ENCODE results near the gene WSCD1.

The WSCD1 gene

DNA sequence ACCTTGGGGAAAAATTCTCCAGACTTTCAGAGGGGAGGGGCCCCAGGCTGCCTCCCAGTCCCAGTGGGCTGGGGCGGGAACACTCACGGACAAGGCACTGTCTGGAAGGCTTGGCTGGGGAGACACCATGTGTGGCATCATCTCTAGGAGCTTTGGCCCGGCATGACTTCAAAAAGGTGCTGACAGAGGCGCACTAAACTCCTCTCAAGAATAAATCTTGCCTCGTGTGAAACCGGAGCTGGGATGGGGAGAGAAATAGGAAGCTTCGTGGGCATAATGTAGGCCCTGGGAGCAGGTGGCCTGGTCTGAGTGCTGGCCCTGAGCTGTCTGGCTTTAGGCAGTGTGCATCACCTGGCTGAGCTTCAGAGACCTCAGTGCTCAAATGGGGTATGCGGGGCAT is 5.7 kb downstream of the WSCD1 start:
- no peaks in the 10 kb centered on the region for H3K9me3 ChIP-seq (ENCODE audit: control insufficient read depth in 1 of 2, low read length in 2 of 2)
- no peak overlapping the region for H3K27ac ChIP-seq (ENCODE audit: low read length)
- peaks cover 0 to 4% of the 10 kb centered on the region in 2 donors for H3K4me1 ChIP-seq (ENCODE audit: control insufficient read depth in 1 of 2, insufficient read depth in 2 of 2, low read length in 2 of 2)
- H3K36me3 ChIP-seq (ENCODE audit: control insufficient read depth in 1 of 2, insufficient read depth in 2 of 2, low read length in 2 of 2) = no peaks in the 10 kb centered on the region
- H3K27me3 ChIP-seq (ENCODE audit: low read depth, low read length) = peaks cover 12% of the 10 kb centered on the region
- no peak overlapping the region for H3K4me3 ChIP-seq (ENCODE audit: low read depth in 1 of 2, low read length in 2 of 2)

DNA sequence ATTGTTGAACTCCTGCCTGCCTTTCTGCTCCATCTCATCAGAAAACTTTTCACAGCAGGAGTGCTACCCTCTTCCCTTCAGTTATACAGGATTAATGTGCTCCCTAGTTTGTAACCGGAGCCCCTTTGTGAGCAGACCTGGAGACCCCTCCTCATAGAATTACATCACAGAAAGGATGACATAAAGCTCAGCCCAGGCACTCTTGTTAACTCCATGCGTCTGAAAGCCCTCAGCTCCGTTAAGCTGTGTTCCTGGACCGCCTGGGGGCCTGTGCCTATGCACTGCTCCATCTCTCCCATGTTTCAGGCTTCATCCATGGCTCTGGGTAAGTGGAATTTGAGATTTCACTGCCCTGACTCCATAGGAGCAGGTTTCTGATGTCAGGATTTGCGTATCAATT is 7.6 kb downstream of the WSCD1 start:
- H3K27me3 ChIP-seq (ENCODE audit: low read depth, low read length) = no peaks in the 10 kb centered on the region

DNA sequence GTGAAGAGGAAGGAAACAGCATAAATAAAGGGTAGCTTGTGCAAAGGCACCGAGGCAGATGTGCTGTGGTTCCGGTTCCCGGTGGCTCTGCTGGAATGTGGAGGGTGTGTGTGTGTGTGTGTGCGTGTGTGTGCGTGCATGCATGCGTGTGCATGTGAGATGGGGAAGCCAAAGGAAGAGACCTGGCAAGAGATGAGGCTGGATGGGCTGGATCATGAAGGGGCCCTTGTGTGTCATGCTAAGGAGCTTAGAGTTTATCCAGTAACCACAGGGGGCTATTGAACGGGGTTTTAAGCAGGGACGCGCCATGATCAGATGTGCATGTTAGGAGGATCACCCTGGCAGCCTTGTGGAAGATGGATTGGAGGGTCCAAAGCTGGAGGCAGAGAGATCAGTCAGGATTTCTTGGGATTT is 8.3 kb downstream of the WSCD1 start:
- no peaks in the 10 kb centered on the region for H3K9me3 ChIP-seq (ENCODE audit: control insufficient read depth in 1 of 2, low read length in 2 of 2)
- no peak overlapping the region for H3K27ac ChIP-seq (ENCODE audit: low read length)
- H3K36me3 ChIP-seq (ENCODE audit: control insufficient read depth in 1 of 2, insufficient read depth in 2 of 2, low read length in 2 of 2) = no peaks in the 10 kb centered on the region
- H3K4me3 ChIP-seq (ENCODE audit: low read depth in 1 of 2, low read length in 2 of 2) = no peak overlapping the region
- no peaks in the 10 kb centered on the region for H3K27me3 ChIP-seq (ENCODE audit: low read depth, low read length)
- no peaks in the 10 kb centered on the region for H3K4me1 ChIP-seq (ENCODE audit: control insufficient read depth in 1 of 2, insufficient read depth in 2 of 2, low read length in 2 of 2)

More for the DNA sequence above, 7.6 kb downstream of the WSCD1 start:
- H3K4me1 ChIP-seq (ENCODE audit: control insufficient read depth in 1 of 2, insufficient read depth in 2 of 2, low read length in 2 of 2) = no peaks in the 10 kb centered on the region
- no peaks in the 10 kb centered on the region for H3K36me3 ChIP-seq (ENCODE audit: control insufficient read depth in 1 of 2, insufficient read depth in 2 of 2, low read length in 2 of 2)
- H3K9me3 ChIP-seq (ENCODE audit: control insufficient read depth in 1 of 2, low read length in 2 of 2) = no peaks in the 10 kb centered on the region
- no peak overlapping the region for H3K4me3 ChIP-seq (ENCODE audit: low read depth in 1 of 2, low read length in 2 of 2)
- no peak overlapping the region for H3K27ac ChIP-seq (ENCODE audit: low read length)

DNA sequence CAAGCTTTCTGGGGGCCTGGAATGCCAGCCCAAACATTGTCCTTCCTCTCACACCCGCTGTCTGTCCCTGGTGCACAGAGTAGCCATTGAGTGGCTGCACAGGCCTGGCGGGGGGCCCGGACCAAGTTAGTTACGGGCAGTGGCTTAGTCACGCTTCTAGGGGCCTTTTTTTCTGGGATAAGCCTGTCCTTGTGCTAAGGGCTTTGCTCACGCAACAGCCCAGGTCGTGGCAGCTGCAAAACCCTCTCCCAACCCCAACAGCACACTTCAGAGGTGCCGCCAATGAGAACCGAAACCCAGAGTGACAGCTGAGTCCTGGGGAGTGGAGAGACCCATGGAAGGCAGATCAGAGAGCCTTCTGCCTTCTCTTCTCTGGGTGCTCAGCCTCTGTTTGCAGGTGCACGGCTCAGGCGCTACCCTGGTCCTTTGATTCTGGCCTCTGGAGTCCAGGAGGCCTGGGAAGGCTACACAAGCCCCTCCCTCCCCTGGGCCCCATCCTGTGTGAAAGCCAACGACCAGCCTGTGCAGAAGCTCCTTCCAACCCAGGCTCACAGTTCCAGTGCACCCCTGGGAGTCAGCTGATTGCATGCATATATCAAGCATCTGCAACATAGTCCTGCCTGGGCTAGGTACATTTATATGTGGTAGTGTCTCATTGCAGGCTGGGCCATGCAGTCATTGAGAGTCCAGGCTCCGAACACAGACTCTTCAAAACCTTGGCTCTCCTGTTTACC is 9.1 kb downstream of the WSCD1 start:
- Histone ChIP-seq H3K4me1 (ENCODE audit: control insufficient read depth in 1 of 2, insufficient read depth in 2 of 2, low read length in 2 of 2) (no peaks in the 10 kb centered on the region), H3K27me3 (ENCODE audit: low read depth, low read length) (no peaks in the 10 kb centered on the region), H3K36me3 (ENCODE audit: control insufficient read depth in 1 of 2, insufficient read depth in 2 of 2, low read length in 2 of 2) (no peaks in the 10 kb centered on the region), H3K9me3 (ENCODE audit: control insufficient read depth in 1 of 2, low read length in 2 of 2) (no peaks in the 10 kb centered on the region), H3K4me3 (ENCODE audit: low read depth in 1 of 2, low read length in 2 of 2) (no peak overlapping the region), H3K27ac (ENCODE audit: low read length) (no peak overlapping the region)

DNA sequence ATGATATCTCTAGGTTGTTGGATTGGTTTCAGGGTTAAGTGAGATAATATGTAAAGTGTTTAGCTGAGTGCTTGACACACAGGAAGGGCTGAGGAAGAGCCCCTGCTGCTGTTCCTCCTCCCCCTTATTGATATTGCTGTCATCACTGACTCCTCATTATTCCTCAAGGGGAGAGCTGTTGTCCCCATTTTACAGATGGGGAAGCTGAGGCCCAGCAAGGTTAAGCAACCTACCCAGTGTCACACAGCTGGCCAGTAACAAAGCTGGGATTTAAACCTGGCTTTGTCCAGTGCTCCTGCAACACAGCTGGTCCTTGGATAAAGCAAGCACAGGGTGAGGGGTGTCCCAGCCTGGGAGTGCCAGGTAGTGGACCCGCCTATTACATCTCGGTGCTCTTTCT is 9.8 kb downstream of the WSCD1 start:
- Histone ChIP-seq H3K4me3 (ENCODE audit: low read depth in 1 of 2, low read length in 2 of 2) (no peak overlapping the region), H3K36me3 (ENCODE audit: control insufficient read depth in 1 of 2, insufficient read depth in 2 of 2, low read length in 2 of 2) (no peaks in the 10 kb centered on the region), H3K27me3 (ENCODE audit: low read depth, low read length) (no peaks in the 10 kb centered on the region), H3K27ac (ENCODE audit: low read length) (no peak overlapping the region), H3K9me3 (ENCODE audit: control insufficient read depth in 1 of 2, low read length in 2 of 2) (no peaks in the 10 kb centered on the region), H3K4me1 (ENCODE audit: control insufficient read depth in 1 of 2, insufficient read depth in 2 of 2, low read length in 2 of 2) (no peaks in the 10 kb centered on the region)

DNA sequence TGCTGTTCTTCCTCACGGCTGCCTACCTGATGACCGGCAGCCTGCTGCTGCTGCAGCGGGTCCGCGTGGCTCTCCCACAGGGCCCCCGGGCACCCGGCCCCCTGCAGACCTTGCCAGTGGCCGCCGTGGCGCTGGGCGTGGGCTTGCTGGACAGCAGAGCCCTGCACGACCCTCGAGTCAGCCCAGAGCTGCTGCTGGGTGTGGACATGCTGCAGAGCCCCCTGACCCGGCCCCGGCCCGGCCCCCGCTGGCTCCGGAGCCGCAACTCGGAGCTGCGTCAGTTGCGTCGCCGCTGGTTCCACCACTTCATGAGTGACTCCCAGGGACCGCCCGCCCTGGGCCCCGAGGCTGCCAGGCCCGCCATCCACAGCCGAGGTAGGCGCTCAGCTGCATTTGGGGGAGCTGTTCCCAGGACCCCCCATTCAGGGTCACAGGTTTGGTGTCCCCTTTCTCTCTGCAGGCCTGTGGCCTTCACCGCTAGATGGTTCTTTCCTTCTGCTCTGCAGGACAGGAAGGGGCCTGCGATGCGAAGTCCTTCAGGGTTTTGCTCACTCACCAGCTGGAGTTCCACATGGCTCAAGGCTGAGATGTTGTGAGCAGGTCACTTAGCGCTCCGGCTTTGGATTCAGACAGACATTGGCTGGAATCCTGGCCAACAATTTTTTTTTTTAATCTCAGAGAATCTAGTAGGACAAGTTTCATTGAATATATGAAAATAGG is 10.7 kb downstream of the WSCD1 start:
- no peaks in the 10 kb centered on the region for H3K36me3 ChIP-seq (ENCODE audit: control insufficient read depth in 1 of 2, insufficient read depth in 2 of 2, low read length in 2 of 2)
- H3K27me3 ChIP-seq (ENCODE audit: low read depth, low read length) = no peaks in the 10 kb centered on the region
- no peak overlapping the region for H3K4me3 ChIP-seq (ENCODE audit: low read depth in 1 of 2, low read length in 2 of 2)
- no peak overlapping the region for H3K27ac ChIP-seq (ENCODE audit: low read length)
- H3K4me1 ChIP-seq (ENCODE audit: control insufficient read depth in 1 of 2, insufficient read depth in 2 of 2, low read length in 2 of 2) = no peaks in the 10 kb centered on the region
- H3K9me3 ChIP-seq (ENCODE audit: control insufficient read depth in 1 of 2, low read length in 2 of 2) = no peaks in the 10 kb centered on the region

DNA sequence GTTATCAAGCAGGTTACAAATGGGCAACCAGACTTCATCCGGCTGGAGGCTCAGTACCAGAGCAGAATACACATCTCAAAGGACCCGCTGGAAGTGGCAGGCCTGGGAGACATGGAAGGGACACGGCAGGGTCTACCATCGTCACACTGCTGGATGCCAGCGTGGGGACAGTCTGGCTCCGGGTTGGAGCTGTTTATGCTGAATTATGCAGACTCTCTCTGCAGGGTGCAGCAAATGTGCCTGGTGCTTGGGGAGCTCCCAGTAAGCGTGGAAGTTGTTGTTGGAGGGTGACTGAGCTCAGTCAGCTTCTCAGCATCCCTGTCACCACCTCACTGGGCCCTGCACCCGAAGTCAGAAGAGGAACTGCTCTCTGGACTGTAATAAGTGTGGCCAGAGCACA is 12.2 kb downstream of the WSCD1 start:
- Histone ChIP-seq H3K4me3 (ENCODE audit: low read depth in 1 of 2, low read length in 2 of 2) (no peak overlapping the region), H3K27ac (ENCODE audit: low read length) (no peak overlapping the region), H3K27me3 (ENCODE audit: low read depth, low read length) (no peaks in the 10 kb centered on the region), H3K36me3 (ENCODE audit: control insufficient read depth in 1 of 2, insufficient read depth in 2 of 2, low read length in 2 of 2) (no peaks in the 10 kb centered on the region), H3K4me1 (ENCODE audit: control insufficient read depth in 1 of 2, insufficient read depth in 2 of 2, low read length in 2 of 2) (no peaks in the 10 kb centered on the region), H3K9me3 (ENCODE audit: control insufficient read depth in 1 of 2, low read length in 2 of 2) (no peaks in the 10 kb centered on the region)

DNA sequence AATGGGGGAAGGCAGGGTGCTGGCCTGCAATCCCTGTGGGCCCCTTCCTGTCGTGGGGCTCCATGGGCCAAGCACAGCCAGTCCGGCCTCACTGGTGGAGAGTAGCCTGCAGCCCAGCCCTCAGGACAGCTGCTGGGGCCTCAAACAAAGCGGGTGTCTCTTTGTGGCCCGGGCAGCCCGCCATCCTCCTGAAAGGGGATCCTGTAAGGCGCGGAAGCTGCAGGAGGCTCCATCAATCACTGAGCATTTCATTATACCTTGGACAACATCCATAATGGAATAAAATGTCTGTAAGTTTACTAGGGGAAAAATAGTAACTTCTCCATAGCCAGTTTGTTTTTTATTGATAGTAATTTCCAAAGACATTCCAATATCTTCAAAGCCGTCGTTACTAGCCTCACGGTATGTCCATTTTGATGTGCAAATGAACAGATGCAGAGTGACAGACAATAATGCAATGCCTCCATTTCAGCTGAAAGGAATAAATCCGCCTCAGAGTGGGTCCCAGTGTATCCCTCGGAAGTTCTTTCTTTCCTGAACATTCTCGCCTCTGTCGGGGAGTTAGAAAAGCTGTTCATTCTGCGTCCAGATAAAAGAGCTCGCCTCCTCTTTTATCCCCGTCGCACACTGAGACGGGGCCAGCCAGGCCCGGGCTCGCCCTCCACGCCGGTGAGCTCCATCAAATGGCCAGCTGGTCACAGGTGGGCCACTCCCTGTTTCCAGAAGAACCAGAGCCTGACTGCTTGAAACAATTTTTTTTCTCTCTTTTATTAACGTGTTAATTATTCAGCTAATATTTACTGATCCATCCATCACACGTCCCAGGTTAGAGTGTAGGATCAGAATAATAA is 14.4 kb downstream of the WSCD1 start:
- H3K27me3 ChIP-seq (ENCODE audit: low read depth, low read length) = no peaks in the 10 kb centered on the region
- H3K4me1 ChIP-seq (ENCODE audit: control insufficient read depth in 1 of 2, insufficient read depth in 2 of 2, low read length in 2 of 2) = no peaks in the 10 kb centered on the region
- no peak overlapping the region for H3K27ac ChIP-seq (ENCODE audit: low read length)
- no peak overlapping the region for H3K4me3 ChIP-seq (ENCODE audit: low read depth in 1 of 2, low read length in 2 of 2)
- H3K36me3 ChIP-seq (ENCODE audit: control insufficient read depth in 1 of 2, insufficient read depth in 2 of 2, low read length in 2 of 2) = no peaks in the 10 kb centered on the region
- no peaks in the 10 kb centered on the region for H3K9me3 ChIP-seq (ENCODE audit: control insufficient read depth in 1 of 2, low read length in 2 of 2)

DNA sequence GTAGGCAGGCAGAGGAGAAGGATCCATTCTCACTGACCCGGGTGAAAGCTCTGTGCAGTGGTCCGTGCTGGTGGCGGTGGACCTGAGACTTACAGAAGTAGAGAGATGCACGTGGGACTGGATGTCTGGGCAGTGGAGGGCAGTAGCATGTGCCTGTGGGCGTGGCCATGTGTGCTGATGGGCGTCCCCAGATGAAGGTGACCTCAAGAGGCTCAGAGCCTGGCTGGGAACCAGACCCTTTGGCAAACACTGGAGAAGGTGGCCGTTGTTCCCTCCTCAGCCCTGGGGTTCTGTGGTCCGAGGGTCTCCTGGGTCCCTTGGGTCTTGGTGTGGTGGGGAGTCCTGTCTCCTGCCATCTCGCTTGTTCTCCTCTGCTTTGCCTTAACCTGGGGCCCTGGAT is 15.6 kb downstream of the WSCD1 start:
- Histone ChIP-seq H3K4me3 (ENCODE audit: low read depth in 1 of 2, low read length in 2 of 2) (no peak overlapping the region), H3K4me1 (ENCODE audit: control insufficient read depth in 1 of 2, insufficient read depth in 2 of 2, low read length in 2 of 2) (no peaks in the 10 kb centered on the region), H3K9me3 (ENCODE audit: control insufficient read depth in 1 of 2, low read length in 2 of 2) (no peaks in the 10 kb centered on the region), H3K27ac (ENCODE audit: low read length) (no peak overlapping the region), H3K27me3 (ENCODE audit: low read depth, low read length) (no peaks in the 10 kb centered on the region), H3K36me3 (ENCODE audit: control insufficient read depth in 1 of 2, insufficient read depth in 2 of 2, low read length in 2 of 2) (no peaks in the 10 kb centered on the region)

DNA sequence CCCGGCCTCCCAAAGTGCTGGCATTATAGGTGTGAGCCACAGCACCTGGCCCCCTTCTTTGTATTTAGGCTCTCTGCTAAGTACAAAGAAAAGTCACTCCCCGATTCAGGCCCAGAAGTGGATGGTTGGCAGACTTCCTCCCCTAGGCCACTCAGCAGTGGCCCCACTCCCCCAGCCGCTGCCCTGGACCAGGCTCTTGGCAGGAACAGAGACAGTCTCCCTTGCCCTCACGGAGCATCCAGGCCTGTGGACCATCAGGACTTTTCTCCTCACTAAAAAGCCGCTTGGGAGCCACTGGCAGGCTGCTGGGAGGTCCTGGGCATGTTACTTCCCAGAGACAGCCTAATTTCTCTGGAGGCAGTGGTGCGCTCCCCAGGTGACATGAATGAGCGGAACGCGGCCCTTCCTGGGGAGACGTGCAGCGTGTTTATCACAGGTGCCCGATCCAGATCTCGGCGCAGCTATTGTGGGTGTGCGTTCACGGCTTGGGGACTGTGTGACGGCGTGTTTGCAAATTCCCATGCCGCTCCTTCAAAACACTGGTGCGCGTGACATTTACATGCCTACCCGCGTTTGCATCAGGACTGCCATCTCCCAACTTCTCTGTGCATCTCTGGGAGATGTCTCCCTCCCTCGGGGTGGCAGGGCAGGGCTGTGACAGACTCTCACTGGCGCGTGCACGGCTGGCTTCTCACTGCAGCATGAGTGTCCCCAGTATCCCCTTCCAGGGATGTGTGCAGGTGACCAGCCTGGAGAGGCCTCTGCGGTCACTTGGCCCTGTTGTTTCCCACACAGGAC is 16.6 kb downstream of the WSCD1 start:
- Histone ChIP-seq H3K9me3 (ENCODE audit: control insufficient read depth in 1 of 2, low read length in 2 of 2) (no peaks in the 10 kb centered on the region), H3K36me3 (ENCODE audit: control insufficient read depth in 1 of 2, insufficient read depth in 2 of 2, low read length in 2 of 2) (no peaks in the 10 kb centered on the region), H3K4me1 (ENCODE audit: control insufficient read depth in 1 of 2, insufficient read depth in 2 of 2, low read length in 2 of 2) (no peaks in the 10 kb centered on the region), H3K27ac (ENCODE audit: low read length) (no peak overlapping the region), H3K4me3 (ENCODE audit: low read depth in 1 of 2, low read length in 2 of 2) (no peak overlapping the region), H3K27me3 (ENCODE audit: low read depth, low read length) (no peaks in the 10 kb centered on the region)

DNA sequence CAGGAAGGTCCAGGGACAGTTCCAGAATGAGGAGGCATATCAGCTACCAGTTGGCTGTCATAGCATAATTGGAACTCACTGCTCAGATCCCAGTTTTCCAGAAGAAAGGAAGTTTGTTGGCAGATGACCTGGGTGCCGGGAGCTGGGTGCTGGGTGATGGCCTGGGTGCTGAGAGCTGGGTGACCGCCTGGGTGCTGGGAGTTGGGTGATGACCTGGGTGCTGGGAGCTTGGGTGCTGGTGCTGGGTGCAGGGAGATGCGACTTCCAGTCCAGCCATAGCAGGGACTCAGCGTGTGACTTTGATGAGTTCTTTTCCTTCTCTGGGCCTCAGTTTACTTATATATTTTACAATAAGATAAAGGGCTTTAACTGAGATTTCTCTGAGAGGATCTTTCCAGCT is 18.0 kb downstream of the WSCD1 start:
- Histone ChIP-seq H3K4me3 (ENCODE audit: low read depth in 1 of 2, low read length in 2 of 2) (no peak overlapping the region), H3K4me1 (ENCODE audit: control insufficient read depth in 1 of 2, insufficient read depth in 2 of 2, low read length in 2 of 2) (no peaks in the 10 kb centered on the region), H3K9me3 (ENCODE audit: control insufficient read depth in 1 of 2, low read length in 2 of 2) (no peaks in the 10 kb centered on the region), H3K27ac (ENCODE audit: low read length) (no peak overlapping the region), H3K36me3 (ENCODE audit: control insufficient read depth in 1 of 2, insufficient read depth in 2 of 2, low read length in 2 of 2) (no peaks in the 10 kb centered on the region), H3K27me3 (ENCODE audit: low read depth, low read length) (no peaks in the 10 kb centered on the region)
